Measurements from ENCODE around the gene TNNC2. TPM values are rescaled to one million over a fixed set of nuclear protein-coding genes. Genes with fewer than 3 reads are reported as not detected.

The TNNC2 gene
- total and polyA plus RNA-seq, 9 of the 15 experiments (the other 6 are each of a cell fraction or from before 2014, with no cell fraction given): not detected

- TF ChIP-seq PBX2 (CRISPR knock-in tag; IDR thresholded peaks at IDR 0.05; ENCODE audit: low read depth) (no peak), PBX2 (tag; conservative IDR thresholded peaks at IDR 0.05; ENCODE audit: low read depth) (peak; percentile 65), GATAD2B (IDR thresholded peaks at IDR 0.05; ENCODE audit: borderline replicate concordance) (no peak), NCOA6 (IDR thresholded peaks at IDR 0.05) (no peak), ZNF551 (CRISPR knock-in tag; IDR thresholded peaks at IDR 0.05) (no peak), SNRNP70 (optimal IDR thresholded peaks at IDR 0.05; ENCODE audit: low read depth, low read length) (no peak), SRSF9 (IDR thresholded peaks at IDR 0.05; ENCODE audit: borderline replicate concordance, low read depth, low read length) (no peak), EP400 (IDR thresholded peaks at IDR 0.05) (no peak), TBL1XR1 (IDR thresholded peaks at IDR 0.05; ENCODE audit: low read length in 2 of 2) (no peak), CTBP1 (IDR thresholded peaks at IDR 0.05; ENCODE audit: borderline replicate concordance) (peak; percentile 42; the same call in 1 of the 2 replicates), NEUROD1 (IDR thresholded peaks at IDR 0.05; ENCODE audit: borderline replicate concordance, low read depth, low read length, partially characterized antibody) (no peak), SRF (CRISPR knock-in tag; IDR thresholded peaks at IDR 0.05) (no peak), BCOR (IDR thresholded peaks at IDR 0.05) (no peak), YY1 (IDR thresholded peaks at IDR 0.05; ENCODE audit: borderline replicate concordance in 1 of 3, control insufficient read depth in 1 of 3, extremely low read depth in 1 of 3, insufficient read depth in 3 of 3, insufficient read length in 1 of 3, insufficient replicate concordance in 2 of 3, low read depth in 1 of 3, low read length in 2 of 3) (no peak), PCBP1 (IDR thresholded peaks at IDR 0.05; ENCODE audit: low read depth, low read length, poor library complexity, severe bottlenecking) (no peak), ETV6 (IDR thresholded peaks at IDR 0.05; ENCODE audit: borderline replicate concordance in 1 of 2, low read depth in 2 of 2, low read length in 1 of 2) (no peak), ETV6 (CRISPR knock-in tag; IDR thresholded peaks at IDR 0.05; ENCODE audit: borderline replicate concordance) (no peak), SOX6 (IDR thresholded peaks at IDR 0.05) (no peak), MAFF (IDR thresholded peaks at IDR 0.05; ENCODE audit: low read length) (no peak), ZNF655 (CRISPR knock-in tag; IDR thresholded peaks at IDR 0.05) (no peak), HDAC2 (IDR thresholded peaks at IDR 0.05) (no peak), GMEB1 (CRISPR knock-in tag; IDR thresholded peaks at IDR 0.05) (no peak), DMBX1 (CRISPR knock-in tag; IDR thresholded peaks at IDR 0.05; ENCODE audit: borderline replicate concordance) (no peak), FOXM1 (IDR thresholded peaks at IDR 0.05; ENCODE audit: low read depth) (no peak), FOXM1 (CRISPR knock-in tag; IDR thresholded peaks at IDR 0.05; ENCODE audit: low read depth) (no peak)
Observed at GRCh38 chr20:45860560-45861220, 33.6 kb upstream of the TNNC2 start (continued).

Measured in K562 (cell line).